PC-9 (cell line): ENCODE measurements around the gene LSS. TPM values are rescaled to one million over a fixed set of nuclear protein-coding genes. Genes with fewer than 3 reads are reported as not detected.

ENCODE experiments used
- BruUV-seq: library from RNA; stranded (reverse); fragments of 400-500 nt; replicated peaks from 2 replicates; lab custom pipeline; 2021; lab: Mats Ljungman, UMichigan
- CTCF ChIA-PET: fragments of 300-600 bp; sonication (Branson Sonifier 250); formaldehyde crosslinking; loops from one replicate; lab custom pipeline; 2022; ENCODE audit warnings: antibody characterized with exemption; lab: Charles Lee
- POLR2A ChIA-PET: fragments of 300-600 bp; sonication (Branson Sonifier 250); formaldehyde crosslinking; loops from one replicate; lab custom pipeline; 2022; ENCODE audit warnings: antibody characterized with exemption; ENCODE audit not compliant: unreplicated experiment; lab: Charles Lee
- DNase-seq, 2 experiments: peaks; one replicate each; pipeline versions ENCODE4 v3.0.0 to v3.0.0-alpha.2; 2015 to 2022; ENCODE audit warnings: mixed read lengths in 1 of 2
- H2AFZ ChIP-seq: fragments of 200-600 bp; sonication (generic); 2 replicates; pipeline ENCODE4 v1.8.1; 2017; ENCODE audit warnings: antibody characterized with exemption
- H3F3A ChIP-seq: fragments of 200-600 bp; sonication (generic); 2 replicates; pipeline ENCODE4 v1.8.1; 2017; ENCODE audit warnings: antibody characterized with exemption, mild to moderate bottlenecking, low read depth; ENCODE audit not compliant: insufficient read depth
- H3K27ac ChIP-seq: fragments of 200-600 bp; sonication (generic); 2 replicates; pipeline ENCODE4 v1.6.1; 2016; ENCODE audit warnings: mixed run types
- H3K27me3 ChIP-seq: fragments of 200-600 bp; sonication (generic); 2 replicates; pipeline ENCODE4 v1.6.1; 2016; ENCODE audit warnings: low read depth, mixed run types; ENCODE audit not compliant: insufficient read depth
- H3K36me3 ChIP-seq: fragments of 200-600 bp; sonication (generic); 2 replicates; pipeline ENCODE4 v1.6.1; 2016; ENCODE audit warnings: low read depth, mixed run types
- H3K4me1 ChIP-seq: fragments of 200-600 bp; sonication (generic); replicated peaks from 2 replicates; pipeline ENCODE4 v1.6.1; 2016; ENCODE audit warnings: mixed run types; ENCODE audit not compliant: insufficient read depth
- H3K4me2 ChIP-seq: fragments of 200-600 bp; sonication (generic); 2 replicates; pipeline ENCODE4 v1.6.1; 2017; ENCODE audit warnings: mixed run types
- H3K4me3 ChIP-seq: fragments of 200-600 bp; sonication (generic); 2 replicates; pipeline ENCODE4 v1.6.1; 2016; ENCODE audit warnings: mixed run types
- H3K79me2 ChIP-seq: fragments of 200-600 bp; sonication (generic); 2 replicates; pipeline ENCODE4 v1.6.1; 2017; ENCODE audit warnings: low read depth, mixed run types
- H3K9me2 ChIP-seq: fragments of 200-600 bp; sonication (generic); 2 replicates; pipeline ENCODE4 v1.8.1; 2017; ENCODE audit warnings: mild to moderate bottlenecking; ENCODE audit not compliant: insufficient read depth
- H3K9me3 ChIP-seq: fragments of 200-600 bp; sonication (generic); 2 replicates; pipeline ENCODE4 v1.8.1; 2016; ENCODE audit warnings: low read depth; ENCODE audit not compliant: insufficient read depth
- H4K20me1 ChIP-seq: fragments of 200-600 bp; sonication (generic); 2 replicates; pipeline ENCODE4 v1.8.1; 2017; ENCODE audit not compliant: insufficient read depth
- EZH2 ChIP-seq: fragments of 200-600 bp; sonication (generic); IDR thresholded peaks from 2 replicates; pipeline ENCODE4 v1.8.0; 2017; ENCODE audit warnings: antibody characterized with exemption, low read depth
- intact Hi-C: fragments of 100-400 bp; cut with micrococcal nuclease; formaldehyde crosslinking; loops from one replicate; pipeline ENCODE4 v1.10.0; 2022; ENCODE audit not compliant: unreplicated experiment
- total RNA-seq: library from RNA; stranded (reverse); gene quantifications from 2 replicates; pipeline ENCODE4 v1.2.3, GENCODE V29; 2021
- TF ChIP-seq, protein P1 (sequence below): fragments of 200-600 bp; sonication (generic); conservative IDR thresholded peaks from 2 replicates; pipeline ENCODE4 v1.6.1; 2017; ENCODE audit warnings: mixed run types, antibody characterized with exemption, mild to moderate bottlenecking, moderate library complexity

LSS gene
- total RNA-seq, 1 experiment from 2014 or later = 92.3 TPM

- ChIA-PET POLR2A (no interaction called here), CTCF (no interaction called here)
- Histone ChIP-seq H3K27ac (no peak overlapping the region), H3K9me2 (no peaks in the 10 kb centered on the region), H3F3A (no peaks in the 10 kb centered on the region), H3K4me1 (no peaks in the 10 kb centered on the region), H3K4me2 (no peak overlapping the region), H4K20me1 (no peaks in the 10 kb centered on the region), H3K79me2 (no peaks in the 10 kb centered on the region), H3K9me3 (no peaks in the 10 kb centered on the region), H3K36me3 (no peaks in the 10 kb centered on the region; the same call in 1 of the 2 replicates), H3K4me3 (no peak overlapping the region), H2AFZ (no peak overlapping the region), H3K27me3 (no peaks in the 10 kb centered on the region)
- no TSS peak for BruUV-seq
- intact Hi-C loops = no loop called here
- no peak for TF ChIP-seq EZH2
- DNase-seq = no peak
These were observed 19.3 kb upstream of the LSS start for GRCh38 chr21:46247699-46248421.

DNA sequence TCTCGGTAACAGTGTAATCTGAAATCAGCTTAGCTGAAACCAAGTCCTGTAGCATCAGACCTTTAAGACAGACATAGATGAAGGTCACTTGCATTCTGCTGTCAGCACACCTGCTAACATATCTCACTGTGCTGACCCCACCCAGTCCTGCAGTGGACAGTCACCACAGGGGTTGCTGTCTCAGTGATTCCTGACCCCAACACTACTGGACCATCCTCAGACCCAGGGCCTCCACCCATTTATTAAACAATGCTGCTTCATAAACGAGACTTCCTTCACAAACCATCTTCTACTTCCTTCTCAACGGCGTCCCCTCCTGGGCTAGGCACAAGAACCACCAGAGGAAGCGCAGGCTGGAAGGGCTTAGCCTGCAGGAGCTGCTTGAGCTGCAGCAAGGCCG, 17.8 kb upstream of the LSS start:
- no peaks in the 10 kb centered on the region for H3F3A ChIP-seq
- H3K4me1 ChIP-seq = no peaks in the 10 kb centered on the region
- no peaks in the 10 kb centered on the region for H4K20me1 ChIP-seq
- no TSS peak for BruUV-seq
- no peak overlapping the region for H3K4me2 ChIP-seq
- ChIA-PET POLR2A (no interaction called here), CTCF (no interaction called here)
- H3K4me3 ChIP-seq = no peak overlapping the region
- no peaks in the 10 kb centered on the region for H3K27me3 ChIP-seq
- no peak for DNase-seq
- H3K9me3 ChIP-seq = no peaks in the 10 kb centered on the region
- no peak overlapping the region for H2AFZ ChIP-seq
- no peak overlapping the region for H3K27ac ChIP-seq
- no peaks in the 10 kb centered on the region for H3K79me2 ChIP-seq
- no peaks in the 10 kb centered on the region; the same call in 1 of the 2 replicates for H3K36me3 ChIP-seq
- H3K9me2 ChIP-seq = no peaks in the 10 kb centered on the region
- TF ChIP-seq EZH2 = no peak
- TF ChIP-seq, protein P1, sequence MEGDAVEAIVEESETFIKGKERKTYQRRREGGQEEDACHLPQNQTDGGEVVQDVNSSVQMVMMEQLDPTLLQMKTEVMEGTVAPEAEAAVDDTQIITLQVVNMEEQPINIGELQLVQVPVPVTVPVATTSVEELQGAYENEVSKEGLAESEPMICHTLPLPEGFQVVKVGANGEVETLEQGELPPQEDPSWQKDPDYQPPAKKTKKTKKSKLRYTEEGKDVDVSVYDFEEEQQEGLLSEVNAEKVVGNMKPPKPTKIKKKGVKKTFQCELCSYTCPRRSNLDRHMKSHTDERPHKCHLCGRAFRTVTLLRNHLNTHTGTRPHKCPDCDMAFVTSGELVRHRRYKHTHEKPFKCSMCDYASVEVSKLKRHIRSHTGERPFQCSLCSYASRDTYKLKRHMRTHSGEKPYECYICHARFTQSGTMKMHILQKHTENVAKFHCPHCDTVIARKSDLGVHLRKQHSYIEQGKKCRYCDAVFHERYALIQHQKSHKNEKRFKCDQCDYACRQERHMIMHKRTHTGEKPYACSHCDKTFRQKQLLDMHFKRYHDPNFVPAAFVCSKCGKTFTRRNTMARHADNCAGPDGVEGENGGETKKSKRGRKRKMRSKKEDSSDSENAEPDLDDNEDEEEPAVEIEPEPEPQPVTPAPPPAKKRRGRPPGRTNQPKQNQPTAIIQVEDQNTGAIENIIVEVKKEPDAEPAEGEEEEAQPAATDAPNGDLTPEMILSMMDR = no peak
- intact Hi-C loops = no loop called here

- Histone ChIP-seq H4K20me1 (no peaks in the 10 kb centered on the region), H3K27ac (no peak overlapping the region), H2AFZ (no peak overlapping the region), H3F3A (no peaks in the 10 kb centered on the region), H3K9me3 (no peaks in the 10 kb centered on the region), H3K9me2 (no peaks in the 10 kb centered on the region), H3K4me2 (no peak overlapping the region), H3K27me3 (no peaks in the 10 kb centered on the region), H3K36me3 (no peaks in the 10 kb centered on the region; the same call in 1 of the 2 replicates), H3K4me1 (no peaks in the 10 kb centered on the region), H3K4me3 (no peak overlapping the region), H3K79me2 (no peaks in the 10 kb centered on the region)
- TF ChIP-seq, protein P1 = no peak
- TF ChIP-seq EZH2 = no peak
- ChIA-PET POLR2A (no interaction called here), CTCF (no interaction called here)
- no TSS peak for BruUV-seq
- DNase-seq = no peak
- intact Hi-C loops = no loop called here
These were observed 16.8 kb upstream of the LSS start for GRCh38 chr21:46245213-46245915.
